ENCODE data around the gene MRFAP1L1. TPM values are rescaled to one million over a fixed set of nuclear protein-coding genes. Genes with fewer than 3 reads are reported as not detected.

MRFAP1L1 gene
- total RNA-seq, 1 experiment from 2014 or later, result 57.7 TPM

DNA sequence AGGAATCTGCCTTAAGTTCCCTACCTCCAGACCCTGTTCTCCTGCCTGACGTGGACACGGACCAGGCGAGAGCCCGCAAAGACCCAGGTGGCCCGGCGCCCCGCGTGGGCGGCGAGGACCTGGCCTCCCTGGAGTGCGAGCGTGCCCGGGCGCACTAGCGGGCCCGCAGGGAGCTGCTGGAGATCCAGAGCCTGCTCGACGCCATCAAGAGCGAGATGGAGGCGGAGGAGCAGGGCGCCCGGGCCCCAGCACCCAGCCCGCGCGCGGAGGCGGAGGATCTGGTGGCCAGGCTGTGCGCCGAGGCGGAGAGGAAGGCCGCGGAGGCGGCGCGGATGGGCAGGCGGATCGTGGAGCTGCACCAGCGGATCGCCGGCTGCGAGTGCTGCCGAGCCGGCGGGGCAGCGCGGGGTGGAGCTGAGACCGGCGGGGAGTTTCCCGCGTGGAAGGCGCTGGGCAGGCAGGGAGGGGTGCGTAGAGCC, 51.0 kb downstream of the MRFAP1L1 start:
- no peaks in the 10 kb centered on the region for H3K79me1 ChIP-seq (ENCODE audit: insufficient read depth, low read depth, low read length, poor library complexity, severe bottlenecking)
- peaks cover 46% of the 10 kb centered on the region for H3K27me3 Mint-ChIP-seq (ENCODE audit: low read depth)
- no peaks in the 10 kb centered on the region for H3K79me2 ChIP-seq (ENCODE audit: insufficient read depth, low read length)
- no peak overlapping the region for H3K9ac ChIP-seq (ENCODE audit: extremely low read depth, insufficient read length, low read length)
- peaks cover 4% of the 10 kb centered on the region in 2 experiments; a peak in 1 of 5 replicates for H3K9me3 Mint-ChIP-seq
- H3K56ac ChIP-seq (ENCODE audit: insufficient read length, low read depth, low read length), result no peak overlapping the region
- no peak overlapping the region for H2AK5ac ChIP-seq (ENCODE audit: insufficient read length, low read length)
- H2BK5ac ChIP-seq (ENCODE audit: insufficient read length, low read length), result no peak overlapping the region
- no peak overlapping the region for H2BK15ac ChIP-seq (ENCODE audit: low read depth, low read length)
- H3K4me3 Mint-ChIP-seq, result peak overlapping the region; percentile 26 to 50; a peak in 4 of 5 replicates
- no peaks in the 10 kb centered on the region for H4K20me1 ChIP-seq (ENCODE audit: control insufficient read depth, insufficient read depth, insufficient read length)
- H3T11ph ChIP-seq (ENCODE audit: low read length), result no peak overlapping the region
- no peaks in the 10 kb centered on the region for H3K36me3 Mint-ChIP-seq (ENCODE audit: insufficient read depth in 1 of 3, low read depth in 3 of 3)
- no peaks in the 10 kb centered on the region; the same call in 1 of the 2 replicates for H3K27me3 ChIP-seq (ENCODE audit: insufficient read depth, low read length)
- no peak overlapping the region for H2BK12ac ChIP-seq (ENCODE audit: insufficient read length, low read depth, low read length)
- H3K27ac Mint-ChIP-seq, result no peak overlapping the region
- no peak overlapping the region for H2AFZ ChIP-seq (ENCODE audit: low read length)
- H4K91ac ChIP-seq (ENCODE audit: insufficient read length, low read depth, low read length), result no peak overlapping the region
- H3K4me2 ChIP-seq (ENCODE audit: insufficient read depth, insufficient read length, low read length), result peak overlapping the region; percentile 53
- no peak overlapping the region for H4K8ac ChIP-seq (replicated peaks; ENCODE audit: insufficient read length, low read depth, low read length)
- peaks cover 3% of the 10 kb centered on the region for H3K23me2 ChIP-seq (ENCODE audit: insufficient read length, low read depth, low read length, poor library complexity, severe bottlenecking)
- H3K4me1 ChIP-seq (ENCODE audit: insufficient read depth, low read length), result no peaks in the 10 kb centered on the region
- no peak overlapping the region for H3K4ac ChIP-seq (ENCODE audit: low read depth, low read length)
- no peak overlapping the region for H2BK120ac ChIP-seq (ENCODE audit: low read depth, low read length, poor library complexity, severe bottlenecking)
- H3K4me1 Mint-ChIP-seq, result peaks cover 0 to 10% of the 10 kb centered on the region in 2 experiments; a peak in 1 of 4 replicates
- peak overlapping the region; percentile 51 for H3K18ac ChIP-seq (ENCODE audit: insufficient read length, low read depth, low read length)
- no peak overlapping the region for H4K5ac ChIP-seq (ENCODE audit: insufficient read length, low read depth, low read length)
- H2BK20ac ChIP-seq (ENCODE audit: low read depth, low read length, poor library complexity, severe bottlenecking), result no peak overlapping the region
- TF ChIP-seq, protein P1, sequence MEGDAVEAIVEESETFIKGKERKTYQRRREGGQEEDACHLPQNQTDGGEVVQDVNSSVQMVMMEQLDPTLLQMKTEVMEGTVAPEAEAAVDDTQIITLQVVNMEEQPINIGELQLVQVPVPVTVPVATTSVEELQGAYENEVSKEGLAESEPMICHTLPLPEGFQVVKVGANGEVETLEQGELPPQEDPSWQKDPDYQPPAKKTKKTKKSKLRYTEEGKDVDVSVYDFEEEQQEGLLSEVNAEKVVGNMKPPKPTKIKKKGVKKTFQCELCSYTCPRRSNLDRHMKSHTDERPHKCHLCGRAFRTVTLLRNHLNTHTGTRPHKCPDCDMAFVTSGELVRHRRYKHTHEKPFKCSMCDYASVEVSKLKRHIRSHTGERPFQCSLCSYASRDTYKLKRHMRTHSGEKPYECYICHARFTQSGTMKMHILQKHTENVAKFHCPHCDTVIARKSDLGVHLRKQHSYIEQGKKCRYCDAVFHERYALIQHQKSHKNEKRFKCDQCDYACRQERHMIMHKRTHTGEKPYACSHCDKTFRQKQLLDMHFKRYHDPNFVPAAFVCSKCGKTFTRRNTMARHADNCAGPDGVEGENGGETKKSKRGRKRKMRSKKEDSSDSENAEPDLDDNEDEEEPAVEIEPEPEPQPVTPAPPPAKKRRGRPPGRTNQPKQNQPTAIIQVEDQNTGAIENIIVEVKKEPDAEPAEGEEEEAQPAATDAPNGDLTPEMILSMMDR (conservative IDR thresholded peaks at IDR 0.05), result no peak
- H3K14ac ChIP-seq (ENCODE audit: insufficient read depth, low read length), result peak overlapping the region; percentile 88
- H3K9me3 ChIP-seq (ENCODE audit: control insufficient read depth, low read depth, low read length), result no peaks in the 10 kb centered on the region
- DNase-seq, result peak; percentile 49
- no peak overlapping the region for H3K27ac ChIP-seq (ENCODE audit: insufficient read length, low read depth, low read length)
- WGBS (ENCODE audit: extremely low coverage, insufficient read length, low lambda C conversion rate), result no CpG with 5 or more reads among the region's 52 CpGs
- H3K23ac ChIP-seq (ENCODE audit: insufficient read length, low read depth, low read length), result no peak overlapping the region
